HG02981 (cell line): ENCODE measurements around the gene MLXIPL.
"Not testable (repeated sequence)": the region's sequence is repeated elsewhere in the genome, so short reads cannot be mapped to it uniquely, and the experiment has no call there.

Experiments used
- ATAC-seq: cut with Tn5 transposase; IDR thresholded peaks from one replicate; pipeline ENCODE4 v1.9.1; 2021; ENCODE audit warnings: mild to moderate bottlenecking, moderate library complexity; ENCODE audit not compliant: unreplicated experiment

Gene MLXIPL

DNA sequence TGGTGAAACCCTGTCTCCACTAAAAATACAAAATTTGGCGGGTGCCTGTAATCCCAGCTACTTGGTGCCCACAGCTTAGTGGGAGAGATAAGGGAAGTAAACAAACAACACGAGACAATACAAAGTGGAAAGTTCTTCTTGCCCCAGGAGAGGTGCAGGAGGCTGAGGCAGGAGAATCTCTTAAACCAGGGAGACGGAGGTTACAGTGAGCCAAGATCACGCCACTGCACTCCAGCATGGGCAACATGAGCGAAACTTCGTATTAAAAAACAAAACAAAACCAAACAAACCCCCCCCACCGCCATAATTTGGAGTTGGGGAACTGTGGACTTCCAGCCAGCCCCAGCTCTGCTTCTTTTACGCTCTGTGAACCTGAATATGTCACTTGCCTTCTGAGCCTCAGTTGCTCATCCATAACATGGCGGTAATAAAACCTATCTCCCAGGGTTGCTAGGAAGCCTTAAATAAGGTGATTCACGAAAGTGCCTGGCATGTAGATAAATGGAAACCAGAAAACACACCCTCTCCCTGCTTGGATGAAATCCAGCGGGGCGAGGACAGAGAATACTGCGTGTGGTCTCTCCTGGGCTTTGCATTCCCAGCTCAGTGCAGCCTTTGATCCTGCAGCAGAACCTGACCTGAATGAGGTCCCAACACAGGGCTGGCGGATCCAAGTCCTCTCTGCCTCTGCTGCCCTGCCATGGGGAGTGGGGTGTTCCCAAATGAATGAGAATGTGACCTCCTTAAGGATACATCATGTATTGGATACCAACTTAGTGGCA is 10.2 kb downstream of the MLXIPL start:
- no peak for ATAC-seq

GRCh38 chr7:73612598-73613269 is 11.6 kb downstream of the MLXIPL start:
- no peak for ATAC-seq

DNA sequence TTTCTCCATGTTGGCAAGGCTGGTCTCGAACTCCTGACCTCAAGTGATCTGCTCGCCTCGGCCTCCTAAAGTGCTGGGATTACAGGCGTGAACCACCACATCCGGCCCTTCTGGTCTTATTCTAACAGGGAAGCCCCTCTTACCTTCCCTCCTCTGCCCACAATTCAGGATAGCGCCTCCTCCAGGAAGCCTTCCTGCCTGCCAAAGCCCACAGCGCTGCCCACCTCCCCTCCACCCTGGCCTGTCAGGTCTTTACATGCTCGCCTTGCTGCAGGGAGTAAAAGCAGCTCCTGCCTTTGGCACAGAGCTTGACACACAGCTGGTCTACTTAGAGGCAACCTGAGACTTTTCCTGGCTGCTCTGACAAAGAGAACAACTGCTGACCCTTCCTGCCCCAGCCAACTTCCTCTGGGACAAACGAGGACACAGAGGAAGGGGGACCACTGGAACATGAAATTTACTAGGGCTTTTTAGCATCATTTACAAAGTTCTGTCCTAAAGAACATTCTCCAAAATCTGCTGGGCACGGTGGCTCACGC is 13.2 kb downstream of the MLXIPL start:
- ATAC-seq = no peak

DNA sequence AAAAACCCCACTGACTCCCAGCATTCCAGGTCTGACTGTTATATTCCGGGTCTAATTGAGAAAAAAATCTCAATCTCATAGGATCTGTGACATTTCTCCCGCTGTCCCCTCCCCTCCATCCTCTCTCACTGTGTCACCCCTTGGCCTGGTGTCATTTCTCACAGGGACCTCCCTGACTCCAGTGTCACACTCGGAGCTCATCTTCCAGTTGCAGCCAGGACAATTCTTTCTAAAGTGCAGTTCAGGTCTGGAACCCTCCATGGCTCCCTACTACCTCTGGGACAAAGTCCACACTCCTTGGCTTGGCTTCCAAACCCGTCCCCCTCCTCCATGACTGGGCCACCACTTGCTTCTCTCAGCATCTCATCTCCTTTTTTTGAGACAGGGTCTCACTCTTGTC is 14.2 kb downstream of the MLXIPL start:
- no peak for ATAC-seq

DNA sequence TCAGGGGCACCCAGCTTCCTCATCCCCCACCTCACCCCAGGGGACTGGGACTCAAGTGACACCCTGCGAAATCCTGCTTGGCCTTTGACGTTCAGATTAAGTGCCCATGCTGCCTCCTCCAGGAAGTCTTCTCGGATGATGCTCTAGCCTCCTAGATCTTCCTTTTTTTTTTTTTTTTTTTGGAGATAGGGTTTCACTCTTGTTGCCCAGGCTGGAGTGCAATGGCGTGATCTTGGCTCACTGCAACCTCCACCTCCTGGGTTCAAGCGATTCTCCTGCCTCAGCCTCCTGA is 16.7 kb downstream of the MLXIPL start:
- ATAC-seq = not testable (repeated sequence)

DNA sequence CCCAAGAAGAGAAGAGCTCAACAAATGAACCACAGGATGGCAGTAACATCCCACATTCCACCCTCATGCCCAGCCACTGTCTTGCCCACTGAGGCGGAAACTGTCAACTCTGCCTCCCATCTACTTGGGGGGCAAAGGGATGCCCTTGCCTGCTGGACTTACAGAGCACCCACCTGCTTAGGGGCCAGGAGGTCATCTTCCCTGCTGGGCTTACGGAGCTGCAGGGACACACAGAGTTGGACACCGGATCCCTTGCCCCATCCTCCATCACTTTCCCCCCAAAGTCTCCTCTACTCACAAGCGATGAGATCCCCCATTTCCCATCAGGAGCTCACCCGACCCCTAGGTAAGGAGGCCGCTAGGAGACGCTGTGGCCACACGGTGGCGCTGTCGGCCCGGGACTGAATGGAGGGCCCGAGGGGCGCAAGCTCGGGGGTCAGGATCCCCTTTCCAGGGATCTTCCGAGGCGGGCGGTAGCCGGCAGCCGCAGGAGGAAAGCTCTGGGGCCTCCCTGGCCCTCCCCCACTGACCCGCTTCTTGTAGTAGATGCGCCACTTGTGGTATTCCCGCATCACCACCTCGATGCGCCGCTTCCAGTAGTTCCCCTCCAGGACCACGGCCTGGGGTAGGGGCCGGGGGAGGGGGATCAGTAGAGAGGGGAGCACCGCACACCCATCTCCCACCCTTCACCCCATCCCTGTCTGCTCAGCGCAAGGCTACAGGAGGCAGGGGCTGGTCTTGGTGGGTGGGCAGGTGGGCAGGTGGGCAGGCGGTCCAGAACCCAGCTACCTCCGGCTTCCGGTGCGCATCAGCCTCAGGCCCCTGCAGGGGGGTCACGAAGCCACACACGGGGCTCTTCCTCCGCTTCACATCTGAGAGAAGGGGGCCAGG is 17.3 kb downstream of the MLXIPL start:
- ATAC-seq = no peak

- no peak for ATAC-seq
Observed at GRCh38 chr7:73605601-73606220, 18.6 kb downstream of the MLXIPL start.

GRCh38 chr7:73602721-73603651 is 21.3 kb downstream of the MLXIPL start:
- no peak for ATAC-seq

DNA sequence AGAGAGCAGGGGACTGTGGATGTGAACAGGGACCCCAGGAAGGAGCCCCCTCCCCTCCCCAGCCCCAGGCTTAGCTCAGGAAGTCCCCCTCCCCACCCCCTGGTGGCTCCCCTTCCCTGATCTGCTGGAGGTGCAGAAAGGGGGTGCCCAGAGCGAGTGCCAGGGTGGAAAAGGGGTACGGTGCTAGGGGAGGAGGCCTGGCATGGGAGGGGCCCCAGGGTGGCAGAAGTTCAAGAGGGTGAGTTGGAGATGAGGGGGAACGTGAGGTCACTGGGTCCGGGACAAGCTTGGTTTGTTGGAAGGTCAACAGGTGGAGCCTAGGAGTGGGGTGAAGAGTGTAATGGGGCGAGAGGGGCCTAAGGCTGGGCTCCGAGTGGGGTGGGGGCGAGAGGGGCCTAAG is 24.4 kb downstream of the MLXIPL start:
- ATAC-seq = no peak

GRCh38 chr7:73599151-73599882 is 25.0 kb downstream of the MLXIPL start:
- no peak for ATAC-seq

- no peak for ATAC-seq
Observed at GRCh38 chr7:73597978-73598782, 26.1 kb downstream of the MLXIPL start.

DNA sequence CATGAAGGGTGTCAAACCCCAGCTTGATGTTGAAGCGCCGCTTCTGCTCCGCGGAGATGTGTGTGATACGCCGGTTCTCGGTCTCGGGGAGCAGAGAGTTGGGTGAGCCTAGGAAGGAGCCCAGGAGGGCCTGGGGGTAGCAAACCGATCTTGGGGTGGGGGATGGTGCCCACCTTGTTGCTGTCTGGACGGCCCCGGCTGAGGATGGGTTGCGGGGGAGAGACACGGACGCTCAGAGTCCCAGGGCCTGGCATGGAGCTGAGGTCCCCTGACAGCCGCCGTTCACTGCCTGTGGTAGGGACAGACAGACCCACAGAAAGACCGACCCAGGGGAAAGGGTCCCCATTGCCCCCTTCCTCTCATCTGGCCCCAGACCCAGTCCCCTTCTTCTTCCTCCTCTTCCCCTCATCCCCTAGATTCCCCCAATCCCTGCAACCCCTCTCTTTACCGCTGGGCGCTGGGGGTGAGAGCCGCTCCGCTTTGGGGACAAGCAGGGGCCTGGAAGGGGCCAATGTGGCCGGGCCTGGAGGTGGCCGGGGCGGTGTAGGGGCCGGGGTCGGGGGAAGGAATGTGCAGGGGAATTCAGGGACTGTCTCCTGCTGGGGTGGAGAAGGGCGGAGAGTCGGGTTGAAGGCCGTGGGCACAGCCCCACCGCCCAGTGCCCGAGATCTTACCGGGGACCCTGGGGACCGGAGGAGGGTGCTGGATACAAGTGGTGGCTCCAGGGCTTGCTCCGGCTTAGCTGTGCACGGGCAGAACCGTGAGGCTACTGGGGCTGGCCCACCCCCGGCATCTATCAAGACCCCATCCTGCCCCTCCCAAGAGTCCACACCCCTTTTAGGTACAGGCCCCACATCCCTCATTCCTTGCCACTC is 27.9 kb downstream of the MLXIPL start:
- ATAC-seq = no peak

GRCh38 chr7:73595358-73595757 is 29.0 kb downstream of the MLXIPL start:
- ATAC-seq = no peak

DNA sequence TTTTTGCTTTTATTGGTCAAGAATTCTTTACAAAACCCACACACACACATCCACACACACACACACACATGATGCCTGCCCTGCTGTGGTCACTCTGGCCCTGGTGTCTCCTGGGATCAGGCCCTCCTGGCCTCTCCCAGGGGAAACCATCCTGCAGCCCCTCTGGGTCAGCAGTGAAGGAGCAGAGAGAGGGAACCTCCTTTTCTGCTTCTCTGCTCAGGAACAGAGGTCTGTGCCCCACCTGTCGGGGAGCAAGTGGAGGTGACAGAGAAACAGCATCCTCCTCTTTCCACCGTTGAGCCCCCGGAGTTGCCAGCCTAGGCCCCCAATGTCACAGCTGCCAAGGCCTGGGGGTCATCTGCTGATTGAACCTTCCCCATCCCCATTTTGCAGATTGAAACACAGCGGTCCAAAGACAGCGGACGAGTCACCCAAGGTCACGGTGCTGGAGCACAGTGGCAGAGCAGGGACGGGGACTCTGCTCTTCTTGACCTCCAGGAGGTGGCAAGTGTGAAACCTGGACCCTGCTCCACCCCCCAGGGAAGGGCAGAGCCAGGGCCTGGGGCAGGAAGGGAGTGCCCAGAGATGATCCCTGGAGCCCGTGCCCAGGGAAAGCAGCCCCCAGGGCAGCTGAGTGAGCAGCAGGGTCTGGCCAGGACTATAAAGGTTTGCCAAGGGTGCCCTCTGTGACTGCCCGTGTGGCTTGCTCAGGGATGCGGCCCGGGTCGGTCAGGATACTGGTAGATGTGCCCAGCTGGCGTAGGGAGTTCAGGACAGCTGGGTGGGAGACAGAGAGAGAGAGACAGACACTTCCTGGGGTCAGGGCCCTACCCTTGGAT is 30.9 kb downstream of the MLXIPL start:
- ATAC-seq = no peak

DNA sequence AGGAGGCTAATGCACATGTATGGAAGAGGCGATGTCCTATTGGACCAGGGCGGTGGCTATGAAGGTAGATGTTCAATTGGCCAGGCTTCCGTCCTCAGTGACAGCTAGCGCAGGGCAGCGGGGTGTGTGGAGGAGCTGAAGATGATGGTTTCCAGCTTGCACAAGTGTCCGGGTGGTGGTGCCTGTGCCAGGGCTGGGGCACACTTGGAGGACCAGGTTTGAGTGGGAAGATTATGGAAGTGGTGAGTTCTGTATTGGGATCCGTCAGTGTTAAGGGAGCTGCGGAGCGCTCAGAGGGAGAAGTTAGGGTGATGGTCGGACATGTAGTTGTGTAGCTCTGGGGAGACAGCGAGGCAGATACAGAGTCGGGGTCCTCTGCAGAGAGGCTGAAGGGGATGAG is 37.4 kb downstream of the MLXIPL start:
- ATAC-seq = no peak

GRCh38 chr7:73585196-73585595 is 39.1 kb downstream of the MLXIPL start:
- ATAC-seq = no peak
